Endothelial cell (in vitro differentiated cells): ENCODE measurements around the gene DCAF8. TPM values are rescaled to one million over a fixed set of nuclear protein-coding genes. Genes with fewer than 3 reads are reported as not detected.

Experiments
- DNase-seq: peaks from one replicate; pipeline ENCODE4 v3.0.0; 2021; ENCODE audit warnings: low spot score
- H3K27ac Mint-ChIP-seq: one replicate; pipeline ENCODE4 v1.8.0; 2021; ENCODE audit warnings: mixed read lengths, inconsistent platforms; ENCODE audit not compliant: unreplicated experiment
- H3K27me3 Mint-ChIP-seq: one replicate; pipeline ENCODE4 v1.8.0; 2021; ENCODE audit warnings: mild to moderate bottlenecking, moderate library complexity, mixed read lengths, inconsistent platforms; ENCODE audit not compliant: unreplicated experiment
- H3K36me3 Mint-ChIP-seq: one replicate; pipeline ENCODE4 v1.8.0; 2021; ENCODE audit warnings: mild to moderate bottlenecking, low read depth, mixed read lengths, inconsistent platforms; ENCODE audit not compliant: unreplicated experiment
- H3K4me1 Mint-ChIP-seq: one replicate; pipeline ENCODE4 v1.8.0; 2021; ENCODE audit warnings: mild to moderate bottlenecking, mixed read lengths, inconsistent platforms; ENCODE audit not compliant: unreplicated experiment
- H3K4me3 Mint-ChIP-seq: one replicate; pipeline ENCODE4 v1.8.0; 2021; ENCODE audit warnings: mild to moderate bottlenecking, mixed read lengths, inconsistent platforms; ENCODE audit not compliant: unreplicated experiment
- H3K9me3 Mint-ChIP-seq: one replicate; pipeline ENCODE4 v1.8.0; 2021; ENCODE audit warnings: mixed read lengths, inconsistent platforms; ENCODE audit not compliant: unreplicated experiment
- CTCF ChIP-seq: fragments of 200-600 bp; sonication (generic); IDR thresholded peaks from one replicate; pipeline ENCODE4 v1.5.0; 2021; ENCODE audit warnings: antibody characterized with exemption; ENCODE audit not compliant: unreplicated experiment
- total RNA-seq: library from RNA; stranded (reverse); fragmentation: NEBNext Ultra II Directional; extraction: Animal tissue kit (Norgen Biotek cat#: 25700); gene quantifications from one replicate; pipeline ENCODE4 v1.2.1, GENCODE V29; 2021; ENCODE audit not compliant: unreplicated experiment

The DCAF8 gene
- total RNA-seq, 1 donor from 2014 or later: 134 TPM

DNA sequence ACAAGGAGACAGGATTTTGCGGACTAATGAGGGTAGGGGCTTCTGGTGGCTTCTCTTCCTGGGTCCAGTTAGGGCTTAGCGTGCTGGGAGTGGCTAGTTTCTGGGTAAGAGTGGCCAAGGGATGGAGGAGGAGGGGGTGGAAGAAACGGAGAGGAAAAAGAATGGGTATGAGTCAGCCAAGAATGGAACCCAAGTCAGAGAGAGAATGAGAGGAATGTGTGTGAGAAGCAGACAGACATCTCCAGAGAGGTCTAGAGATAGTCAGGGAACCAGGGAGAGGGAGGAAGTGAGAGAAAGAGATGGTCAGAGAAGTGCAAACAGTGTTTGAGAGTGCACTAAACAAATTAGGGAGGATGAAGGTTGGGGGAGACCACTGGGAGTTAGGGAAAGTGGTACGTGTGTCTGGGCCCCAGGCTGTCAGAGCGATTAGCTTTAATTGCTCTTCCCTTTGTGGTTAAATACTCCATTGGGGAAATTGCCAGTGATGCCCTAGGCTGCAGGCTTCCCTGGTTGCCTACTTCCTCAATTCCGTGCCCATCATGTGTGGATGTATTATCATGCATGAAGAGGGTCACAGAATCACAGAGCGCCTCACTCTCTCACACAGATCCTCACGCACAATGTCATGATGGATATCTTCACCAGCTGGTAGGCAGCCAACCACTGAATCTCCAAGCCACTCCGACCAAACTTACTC, 55.8 kb downstream of the DCAF8 start:
- peaks cover 74% of the 10 kb centered on the region for H3K4me1 Mint-ChIP-seq

DNA sequence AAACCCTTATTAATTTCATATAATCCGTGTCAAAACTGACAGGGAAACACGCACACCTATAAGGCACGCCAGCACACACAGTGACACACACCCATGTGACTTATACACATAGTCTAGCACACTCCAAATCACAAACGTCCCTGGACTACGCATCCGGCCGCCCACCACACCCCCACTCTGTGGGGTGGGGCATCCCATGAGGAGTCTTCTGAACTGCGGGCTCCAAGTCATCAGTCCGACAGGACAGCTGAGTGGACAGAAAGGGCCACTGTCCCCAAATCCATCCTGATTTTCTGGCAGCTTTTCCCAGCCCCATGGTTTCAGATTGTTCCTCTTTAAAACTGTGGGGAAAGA, 56.3 kb downstream of the DCAF8 start:
- DNase-seq: no peak
- peaks cover 32% of the 10 kb centered on the region for H3K27me3 Mint-ChIP-seq
- H3K9me3 Mint-ChIP-seq: no peaks in the 10 kb centered on the region
- TF ChIP-seq CTCF: no peak
- H3K36me3 Mint-ChIP-seq: peaks cover 45% of the 10 kb centered on the region
- peak overlapping the region; percentile 95 for H3K27ac Mint-ChIP-seq
- peaks cover 68% of the 10 kb centered on the region for H3K4me1 Mint-ChIP-seq
- peak overlapping the region; percentile 89 for H3K4me3 Mint-ChIP-seq

More for the DNA sequence above, 55.8 kb downstream of the DCAF8 start:
- TF ChIP-seq CTCF: no peak
- no peak for DNase-seq
- H3K9me3 Mint-ChIP-seq: no peaks in the 10 kb centered on the region
- H3K27ac Mint-ChIP-seq: peak overlapping the region; percentile 95
- peaks cover 43% of the 10 kb centered on the region for H3K36me3 Mint-ChIP-seq
- H3K27me3 Mint-ChIP-seq: peaks cover 32% of the 10 kb centered on the region
- peak overlapping the region; percentile 89 for H3K4me3 Mint-ChIP-seq

DNA sequence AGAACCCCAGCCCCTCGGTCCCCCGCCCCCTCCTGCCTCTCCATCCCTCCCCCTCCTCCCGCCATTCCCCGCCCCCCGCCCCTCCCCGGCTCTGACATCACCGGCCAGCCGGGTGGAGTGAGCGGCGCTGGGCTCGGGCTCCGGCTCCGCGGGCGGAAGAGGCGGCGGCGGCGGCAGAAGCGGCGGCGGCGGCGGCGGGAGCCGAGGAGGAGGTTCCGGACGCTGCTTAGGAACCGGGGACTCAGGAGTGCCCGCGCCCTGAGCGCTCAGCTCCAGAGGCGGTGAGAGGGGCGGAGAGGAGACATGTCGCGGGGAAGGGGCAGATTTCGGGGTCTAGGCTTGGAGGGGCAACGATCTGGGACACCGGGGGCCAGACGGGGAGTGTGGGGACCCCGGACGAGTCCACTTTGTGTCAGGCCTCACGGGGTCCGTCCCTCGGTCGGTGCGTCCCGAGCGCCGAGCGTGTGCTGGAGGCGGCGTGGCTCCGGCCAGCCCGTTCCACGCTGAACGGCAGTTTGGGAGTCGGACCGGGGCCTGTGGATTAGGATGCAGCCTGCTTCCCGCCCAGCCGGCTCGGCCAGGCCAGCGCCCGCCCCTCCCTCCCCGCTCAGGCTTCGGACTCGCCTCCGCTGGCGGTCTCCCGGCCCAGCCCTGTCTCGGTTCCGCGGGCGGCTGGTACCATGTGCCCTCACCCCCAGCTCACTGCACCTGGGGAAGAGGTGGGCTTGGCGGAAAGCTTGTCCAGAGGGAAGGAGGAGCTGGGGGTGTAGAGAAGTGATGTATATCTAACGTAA, 56.9 kb downstream of the DCAF8 start, which contains the start of gene PEA15:
TSS of gene PEA15 (plus strand) at position 143 of the 794 bp plus-strand sequence. CDS start 6,161 bp downstream, outside the sequence.
- Mint-ChIP-seq H3K36me3 (peaks cover 49% of the 10 kb centered on the region), H3K4me1 (peaks cover 66% of the 10 kb centered on the region), H3K4me3 (peak within 1 kb of the TSS; percentile 89), H3K27me3 (peaks cover 32% of the 10 kb centered on the region), H3K9me3 (no peaks in the 10 kb centered on the region), H3K27ac (peak within 1 kb of the TSS; percentile 95)
- no peak for TF ChIP-seq CTCF
- DNase-seq: peak; percentile 76

DNA sequence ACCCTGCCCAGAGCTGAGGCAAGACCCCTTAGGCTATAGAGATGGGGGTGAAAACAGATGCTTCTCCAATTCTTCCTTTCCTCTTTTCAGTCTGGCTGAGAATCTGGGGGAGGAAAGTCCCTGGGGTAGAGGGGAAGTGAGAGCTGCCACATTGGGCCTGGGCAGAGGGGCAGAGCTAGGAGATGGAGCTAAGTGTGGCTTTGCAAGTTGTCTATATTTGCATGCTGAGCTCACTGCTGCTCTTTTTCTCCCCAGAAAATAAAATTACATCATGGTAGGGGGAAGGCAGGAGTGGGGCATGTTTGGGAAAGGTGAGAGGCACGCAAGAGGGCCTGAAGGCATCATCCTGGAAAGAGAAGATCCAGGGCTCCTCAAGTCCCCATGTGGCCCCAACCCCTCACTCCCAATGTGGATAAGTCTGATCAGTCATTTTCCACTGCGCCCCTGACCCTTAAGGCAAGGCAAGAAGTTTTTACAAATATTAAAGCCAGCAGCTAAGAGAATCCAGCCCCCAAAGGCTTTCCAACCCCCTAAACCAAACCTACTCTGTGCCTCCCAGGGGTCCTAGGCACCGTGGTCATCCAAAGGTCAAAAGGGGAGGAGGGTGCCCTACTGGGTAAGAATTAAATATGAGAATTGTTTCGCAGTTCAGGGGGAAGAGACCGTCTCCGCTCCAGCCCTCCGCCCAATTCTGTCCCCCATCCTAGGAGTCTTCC, 57.7 kb downstream of the DCAF8 start:
- DNase-seq: no peak
- peaks cover 48% of the 10 kb centered on the region for H3K36me3 Mint-ChIP-seq
- peak overlapping the region; percentile 88 for H3K27ac Mint-ChIP-seq
- peak overlapping the region; percentile 82 for H3K4me3 Mint-ChIP-seq
- H3K27me3 Mint-ChIP-seq: peaks cover 28% of the 10 kb centered on the region
- no peaks in the 10 kb centered on the region for H3K9me3 Mint-ChIP-seq
- TF ChIP-seq CTCF: no peak
- peaks cover 66% of the 10 kb centered on the region for H3K4me1 Mint-ChIP-seq
